NCI-H1105 treated with DMSO at 0.1 percent for 48 hours (cell line): ENCODE measurements around the gene NELFA.

Experiments used
- DNase-seq: peaks from one replicate; lab custom pipeline; 2025; lab: John Stamatoyannopoulos, UW

Gene NELFA

GRCh38 chr4:1982124-1983052 lies 26.4 kb downstream of the NELFA start:
- DNase-seq: no peak

DNA sequence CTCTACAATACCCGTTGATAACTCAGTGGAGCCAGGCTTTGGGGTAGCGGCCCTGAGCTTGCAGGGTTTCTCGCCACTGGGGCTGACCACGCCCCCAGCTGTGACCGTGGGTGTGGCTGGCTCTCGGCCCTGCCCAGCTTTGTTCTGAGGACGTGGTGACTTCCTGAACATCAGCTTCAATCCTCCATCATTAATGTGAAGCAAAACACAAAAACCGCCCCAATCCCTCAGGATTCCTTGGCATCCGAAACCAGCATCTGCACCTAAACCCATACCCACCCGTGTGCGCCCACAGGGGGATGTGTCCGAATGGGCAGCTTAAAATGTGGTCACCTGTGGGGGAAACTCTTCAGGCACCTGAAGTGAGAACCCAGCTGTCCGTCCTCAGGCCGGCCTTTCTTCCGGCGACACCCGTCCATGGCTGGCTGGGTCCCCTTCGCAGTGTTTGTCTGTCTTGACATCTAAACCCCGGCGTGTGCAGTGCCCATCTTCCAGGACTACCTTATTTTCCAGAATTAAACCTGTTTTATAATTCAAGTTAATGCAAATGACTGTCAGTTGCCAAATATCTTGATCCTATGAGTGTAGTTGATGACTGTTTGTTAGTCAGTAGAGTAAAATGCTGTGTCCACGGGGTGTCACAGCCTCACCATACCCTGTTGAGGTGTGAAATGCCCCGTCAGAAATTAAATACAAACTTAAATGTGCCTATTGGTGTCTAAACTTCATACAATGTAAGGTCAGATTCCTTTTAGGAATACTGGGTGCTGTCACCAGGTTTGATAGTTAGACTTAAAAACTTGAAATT lies 27.3 kb downstream of the NELFA start:
- no peak for DNase-seq

DNA sequence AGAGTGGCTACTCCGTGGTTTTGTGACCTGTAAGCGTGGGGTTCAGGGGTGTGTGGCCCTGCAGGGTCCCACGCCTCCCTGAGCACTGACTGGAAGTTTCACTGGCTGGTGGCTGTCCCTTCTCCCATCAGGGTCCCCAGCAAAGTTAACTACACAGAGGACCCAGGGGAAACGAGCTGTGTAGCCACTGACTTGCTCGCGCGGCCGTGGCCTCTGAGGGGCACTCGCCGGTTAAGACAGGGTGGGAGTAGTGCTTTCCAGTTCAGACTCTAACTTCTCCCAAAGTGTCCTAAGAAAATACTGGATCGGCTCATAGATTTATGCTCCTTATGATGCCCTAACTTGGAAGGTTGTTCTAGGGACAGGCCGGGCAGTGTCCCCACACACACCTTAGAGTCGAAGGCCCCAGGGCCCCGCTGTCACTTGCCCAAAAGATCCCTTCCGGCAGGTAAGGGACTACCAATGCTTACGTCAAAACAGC lies 28.2 kb downstream of the NELFA start:
- DNase-seq: no peak

DNA sequence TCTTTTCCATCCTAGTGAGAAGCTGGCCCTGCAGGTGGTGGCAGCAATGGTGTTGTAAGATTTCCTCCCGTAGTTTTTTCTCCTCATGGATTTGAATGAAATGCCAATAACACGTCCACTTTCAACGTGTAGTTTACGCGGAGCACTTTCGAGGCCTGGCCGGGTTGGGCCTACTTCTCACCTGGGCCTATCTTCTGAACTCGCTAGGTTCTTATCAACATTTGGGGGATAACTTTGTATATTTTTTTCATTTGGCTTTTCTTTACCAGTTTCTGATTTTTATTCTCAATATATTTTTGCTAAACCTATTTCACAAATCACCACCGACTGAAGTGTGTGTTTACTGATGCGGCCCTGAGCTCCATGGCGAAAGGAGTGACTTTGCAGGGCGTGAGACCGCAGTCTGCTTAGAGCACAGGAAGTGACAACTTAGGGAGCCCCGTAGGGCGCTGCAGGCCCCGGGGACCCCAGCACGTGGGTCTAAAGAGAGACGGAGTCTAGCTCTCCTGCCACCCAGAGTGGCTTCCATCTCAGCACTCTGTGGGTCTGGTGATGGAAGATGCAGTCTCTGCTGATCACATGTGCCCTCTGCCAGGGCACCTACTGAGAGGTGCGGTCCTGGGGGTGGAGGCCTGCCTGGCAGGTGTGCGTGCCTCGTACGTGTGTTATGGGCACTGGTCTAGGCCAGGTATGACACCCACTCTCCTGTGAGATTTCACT lies 29.1 kb downstream of the NELFA start:
- DNase-seq: no peak

- no peak for DNase-seq
Observed at GRCh38 chr4:1978741-1979476, 29.9 kb downstream of the NELFA start.

DNA sequence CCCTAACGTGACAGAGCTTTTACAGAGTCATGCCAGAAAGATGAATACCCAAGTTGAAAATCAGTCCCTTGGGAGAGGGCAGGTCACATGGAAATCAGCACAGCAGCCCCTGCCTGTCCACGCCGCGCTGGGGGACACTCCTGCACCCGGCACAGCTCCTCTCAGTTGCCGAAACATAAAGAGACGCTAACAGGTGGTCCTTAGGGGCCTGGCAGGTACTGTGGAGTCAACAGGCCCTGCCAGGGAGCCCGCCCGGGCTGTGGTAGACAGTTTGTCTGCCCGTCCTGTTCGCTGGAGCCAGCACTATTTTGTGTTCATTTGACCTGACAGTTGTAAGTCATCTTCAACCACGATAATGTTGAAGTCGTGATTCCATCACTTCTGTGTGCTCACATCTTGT lies 30.5 kb downstream of the NELFA start:
- DNase-seq: no peak

DNA sequence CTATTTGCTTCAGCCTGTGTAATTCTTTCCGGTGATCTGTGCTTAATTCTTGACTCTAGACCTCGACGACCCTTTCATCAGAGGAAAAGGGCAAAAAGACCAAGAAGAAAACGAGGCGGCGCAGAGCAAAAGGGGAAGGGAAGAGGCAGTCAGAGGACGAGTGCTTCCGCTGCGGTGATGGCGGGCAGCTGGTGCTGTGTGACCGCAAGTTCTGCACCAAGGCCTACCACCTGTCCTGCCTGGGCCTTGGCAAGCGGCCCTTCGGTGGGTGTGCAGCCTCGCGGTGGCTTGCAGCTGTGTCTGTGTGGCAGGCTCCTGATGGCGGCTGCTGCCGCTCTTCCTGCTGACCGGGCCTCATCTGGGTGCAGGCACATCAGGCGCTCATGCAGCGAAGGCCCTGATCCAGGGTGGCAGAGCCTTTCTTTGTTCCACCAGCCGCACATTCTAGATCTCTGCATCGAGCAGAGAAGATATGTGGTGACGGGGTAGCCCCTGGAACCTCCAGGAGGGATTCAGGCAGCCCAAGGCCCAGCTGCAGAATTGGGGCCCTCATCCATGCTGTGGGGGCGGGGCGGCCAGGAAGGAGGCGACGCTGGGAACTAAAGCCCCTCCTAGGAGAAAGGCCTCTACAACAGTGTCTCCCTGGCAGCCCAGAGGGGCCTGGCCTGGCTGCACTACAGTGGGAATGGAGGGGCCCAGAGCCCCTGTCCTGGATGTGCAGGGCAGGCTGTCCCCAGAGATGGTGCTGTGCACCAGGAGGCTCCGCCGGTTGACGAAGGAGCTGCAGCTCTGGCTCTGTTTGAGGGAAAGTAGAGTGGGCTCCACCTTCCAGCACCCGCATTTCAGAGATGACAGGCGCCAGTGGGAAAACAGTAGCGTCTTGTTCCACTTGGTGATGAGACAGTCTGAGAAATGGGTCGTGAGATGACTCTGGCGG lies 32.1 kb downstream of the NELFA start:
- no peak for DNase-seq

- DNase-seq: no peak
Observed at GRCh38 chr4:1975880-1976279, 32.9 kb downstream of the NELFA start.

DNA sequence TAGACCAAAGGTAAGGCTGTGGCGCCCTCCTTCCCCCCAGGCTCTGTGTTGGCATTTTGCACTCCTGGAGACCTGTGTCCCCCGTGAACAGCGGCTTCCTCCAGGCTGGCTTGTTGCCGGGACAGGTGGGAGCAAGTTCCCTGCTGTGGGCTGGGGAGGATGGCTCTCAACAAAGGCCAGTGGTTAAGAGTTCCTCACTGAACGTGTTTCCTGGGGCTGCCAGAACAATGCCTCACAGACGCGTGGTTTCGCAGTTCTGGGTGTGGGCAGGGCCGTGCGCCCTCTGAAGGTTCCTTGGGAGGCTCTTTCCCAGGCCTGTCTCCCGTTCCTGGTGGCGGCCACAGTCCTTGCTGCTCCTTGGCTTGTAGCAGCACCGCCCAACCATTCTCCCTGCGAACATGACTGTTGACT lies 33.4 kb downstream of the NELFA start:
- DNase-seq: no peak

DNA sequence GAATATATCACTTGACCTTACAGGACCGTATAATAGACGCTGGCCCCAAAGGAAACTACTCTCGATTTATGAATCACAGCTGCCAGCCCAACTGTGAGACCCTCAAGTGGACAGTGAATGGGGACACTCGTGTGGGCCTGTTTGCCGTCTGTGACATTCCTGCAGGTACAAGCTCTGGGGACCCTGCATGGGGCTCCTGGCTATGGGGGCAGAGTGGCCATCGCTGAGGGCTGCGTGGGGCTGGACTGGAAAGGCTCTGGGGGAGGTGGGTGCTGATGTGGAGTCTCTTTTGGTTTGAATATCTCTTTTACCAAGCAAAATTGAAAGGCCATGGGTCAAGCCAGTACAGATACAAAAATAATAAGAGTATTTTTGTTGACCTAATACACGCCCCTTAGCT lies 33.9 kb downstream of the NELFA start:
- DNase-seq: no peak

DNA sequence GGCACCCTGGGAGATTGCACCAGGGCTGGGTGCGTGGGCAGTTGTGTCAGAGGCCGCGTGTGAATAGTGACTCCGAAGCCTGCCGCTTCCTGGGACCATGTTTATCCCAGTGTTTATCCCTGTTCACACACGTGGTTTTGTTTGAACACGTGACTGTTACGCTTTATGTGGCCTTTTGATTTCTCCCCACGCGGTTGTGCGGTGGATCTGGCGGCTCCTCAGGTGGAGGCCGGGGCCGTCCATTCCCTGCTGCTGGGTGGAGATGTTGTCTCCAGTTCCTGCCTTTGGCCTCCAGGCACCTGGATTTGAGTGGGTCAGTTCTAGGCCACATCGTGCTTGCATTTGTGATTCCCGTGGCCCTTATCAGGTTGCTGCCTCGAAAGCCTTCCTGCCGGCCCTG lies 35.1 kb downstream of the NELFA start:
- DNase-seq: no peak

DNA sequence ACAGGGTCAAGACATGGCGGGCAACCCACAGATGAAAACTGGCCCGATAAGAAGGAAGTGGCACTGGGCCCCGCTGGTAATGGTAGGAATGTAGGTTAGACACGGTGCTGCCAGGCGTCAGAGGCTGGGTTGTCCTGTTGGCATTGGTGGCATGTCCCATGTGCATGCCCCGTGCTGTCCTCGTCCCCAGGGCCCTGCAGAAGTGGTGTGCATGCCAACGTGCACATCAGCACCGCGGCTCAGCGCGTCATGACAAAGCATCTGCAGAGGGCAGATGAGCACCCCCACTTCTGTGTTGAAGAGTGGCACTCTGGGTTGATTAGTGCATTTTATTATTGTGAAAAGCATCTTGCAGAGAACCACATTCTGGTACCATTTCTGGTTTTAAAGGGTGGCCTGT lies 35.6 kb downstream of the NELFA start:
- no peak for DNase-seq

DNA sequence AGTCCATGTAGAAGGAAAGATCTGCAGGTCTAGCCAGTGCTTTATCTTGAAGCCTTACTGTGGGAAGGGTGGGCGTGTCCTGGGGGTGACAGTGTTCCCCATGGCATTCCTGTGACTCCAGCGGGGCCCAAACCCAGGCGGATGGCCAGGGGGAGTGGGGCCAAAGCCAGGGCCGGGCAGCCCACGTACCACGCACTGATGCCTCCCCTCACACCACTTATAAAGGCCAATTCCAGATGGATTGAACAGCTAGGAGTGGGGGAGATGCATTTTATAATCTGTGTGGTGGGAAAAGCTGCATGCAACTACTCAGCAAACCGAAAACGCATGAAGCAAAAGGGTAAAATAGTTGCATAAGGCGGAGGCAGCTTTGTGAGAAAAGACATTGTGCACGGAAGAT lies 36.4 kb downstream of the NELFA start:
- DNase-seq: no peak

- no peak for DNase-seq
Observed at GRCh38 chr4:1971456-1972200, 37.1 kb downstream of the NELFA start.

- DNase-seq: no peak
Observed at GRCh38 chr4:1970926-1971325, 37.8 kb downstream of the NELFA start.

DNA sequence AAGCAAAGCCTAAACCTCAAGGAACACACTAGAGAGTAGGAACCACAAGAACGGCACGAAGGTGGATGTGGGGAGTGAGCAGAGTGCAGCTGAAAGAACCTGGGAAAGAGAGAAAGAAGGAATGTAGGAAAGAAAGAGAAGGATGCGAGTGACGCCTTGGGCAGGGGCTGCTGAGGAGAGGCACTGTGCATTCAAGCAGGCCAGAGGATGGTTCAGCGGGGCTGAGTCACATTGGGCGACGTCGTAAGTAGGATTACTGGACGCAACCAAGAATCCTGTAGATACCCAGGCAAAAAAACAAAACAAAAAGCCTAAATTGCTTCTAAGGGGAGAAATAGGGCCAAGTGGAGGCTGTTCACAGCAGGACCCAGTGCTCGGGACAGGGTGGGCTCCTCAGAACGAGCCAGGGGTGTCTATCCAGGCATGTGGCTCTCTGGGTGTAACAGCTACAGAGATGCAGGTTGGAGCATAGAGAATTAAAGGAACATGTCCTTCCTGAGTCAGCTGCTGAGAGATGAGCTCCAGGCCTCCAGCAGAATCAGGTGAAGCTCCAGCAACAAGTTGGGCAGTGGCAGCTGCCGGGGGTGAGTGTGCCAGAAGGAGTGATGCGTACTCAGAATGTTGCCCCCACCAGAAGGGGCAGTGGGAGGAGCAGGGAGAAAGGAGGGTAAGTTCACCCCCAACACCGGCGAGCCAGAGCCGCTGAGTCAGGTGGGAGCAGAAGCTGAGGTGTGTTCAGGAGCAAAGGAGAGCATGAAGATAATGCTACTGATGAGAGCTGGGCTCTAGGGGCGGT lies 38.6 kb downstream of the NELFA start:
- DNase-seq: no peak

- DNase-seq: no peak
Observed at GRCh38 chr4:1968686-1969295, 40.0 kb downstream of the NELFA start.

DNA sequence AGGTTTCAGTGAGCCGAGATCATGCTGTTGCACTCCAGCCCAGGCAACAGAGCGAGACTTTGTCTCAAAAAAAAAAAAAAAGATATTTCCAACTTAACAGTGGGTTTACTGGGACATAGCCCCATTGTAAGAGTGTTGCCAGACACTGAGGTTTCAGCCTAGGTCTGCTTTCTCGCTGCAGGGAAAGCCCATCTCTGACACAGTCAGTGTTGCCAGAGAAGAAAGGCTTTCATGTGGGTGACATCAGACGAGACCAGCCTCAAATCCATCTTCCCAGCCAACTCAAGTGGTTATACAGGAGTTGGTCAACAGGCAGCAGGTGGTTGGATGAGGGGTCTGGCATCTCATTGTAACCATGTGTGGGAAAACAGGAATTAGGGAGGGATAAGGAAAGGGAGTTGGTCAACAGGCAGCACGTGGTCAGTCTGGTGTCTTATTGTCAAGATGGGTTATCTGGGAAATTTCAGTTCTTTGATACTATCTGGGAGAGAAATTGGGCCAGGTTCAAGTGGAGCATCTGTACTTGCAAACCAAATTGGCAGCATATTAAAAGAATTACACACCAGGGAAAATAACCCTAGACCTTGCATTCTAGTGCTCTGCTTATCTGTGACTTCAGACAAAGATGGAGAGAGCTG lies 41.1 kb downstream of the NELFA start:
- DNase-seq: no peak
